ENCODE results near the gene INSC. TPM values are rescaled to one million over a fixed set of nuclear protein-coding genes. Genes with fewer than 3 reads are reported as not detected.

Gene INSC
- total RNA-seq, 1 experiment from 2014 or later = 0.17 TPM

DNA sequence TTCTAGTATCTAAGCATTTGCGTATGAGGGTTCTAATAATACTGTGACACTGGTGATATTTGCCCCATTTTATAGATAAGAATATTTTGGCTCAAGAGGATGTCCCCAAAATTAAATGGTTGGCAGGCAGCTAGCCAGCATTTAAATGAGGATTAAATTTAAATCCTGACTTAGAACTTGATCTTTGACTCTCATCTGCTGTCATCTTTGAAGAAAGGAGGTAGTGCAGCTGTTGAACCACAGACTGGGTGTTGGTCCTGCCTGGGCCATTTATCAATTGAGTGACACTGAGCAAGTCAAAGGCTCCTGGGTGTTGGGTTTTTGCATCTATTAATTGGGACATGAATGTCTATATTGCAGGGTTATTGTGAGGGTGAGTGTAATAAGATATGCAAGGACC is 112.3 kb downstream of the INSC start:
- Histone ChIP-seq H3K9ac (ENCODE audit: low read length) (no peak overlapping the region), H4K20me1 (ENCODE audit: insufficient read depth) (no peaks in the 10 kb centered on the region), H3K36me3 (ENCODE audit: control insufficient read depth in 1 of 2, insufficient read depth in 2 of 2, low read length in 2 of 2) (no peaks in the 10 kb centered on the region), H2AFZ (ENCODE audit: low read depth, low read length, poor library complexity, severe bottlenecking) (no peak overlapping the region), H3K27ac (ENCODE audit: low read depth, low read length) (no peak overlapping the region), H3K27me3 (ENCODE audit: insufficient read depth, low read length) (no peaks in the 10 kb centered on the region), H3K79me2 (ENCODE audit: insufficient read depth, low read length) (no peaks in the 10 kb centered on the region), H3K4me1 (ENCODE audit: control insufficient read depth in 1 of 2, insufficient read depth in 2 of 2, low read length in 2 of 2) (0 out of 4 replicates have a peak, but pooled peaks cover 0 to 2% of the 10 kb centered on the region in 2 experiments), H3K4me3 (replicated peaks in 1 of 2; ENCODE audit: low read depth in 1 of 2, low read length in 2 of 2) (no peak overlapping the region), H3K9me2 (ENCODE audit: insufficient read depth) (no peaks in the 10 kb centered on the region), H3K4me2 (ENCODE audit: low read length) (no peak overlapping the region), H3K9me3 (ENCODE audit: control insufficient read depth in 1 of 2, insufficient read depth in 1 of 2, low read depth in 1 of 2, low read length in 2 of 2) (no peaks in the 10 kb centered on the region)
- RAD21 ChIA-PET (ENCODE audit: low non-redundant PET in 1 of 2, low total read pairs in 2 of 2, uncharacterized antibody in 2 of 2, unreplicated experiment in 2 of 2) = no interaction called here
- POLR2A ChIA-PET = no interaction called here
- BruUV-seq (replicated peaks) = no TSS peak
- no peak for DNase-seq (ENCODE audit: low read depth, low spot score)
- no peak for ATAC-seq
- TF ChIP-seq EZH2 (IDR thresholded peaks at IDR 0.05) (no peak), YY1 (IDR thresholded peaks at IDR 0.05; ENCODE audit: extremely low read depth, insufficient replicate concordance, low read depth, low read length) (no peak), CEBPB (IDR thresholded peaks at IDR 0.05; ENCODE audit: low read depth) (no peak), ELF1 (IDR thresholded peaks at IDR 0.05; ENCODE audit: borderline replicate concordance, low read depth) (no peak), REST (IDR thresholded peaks at IDR 0.05; ENCODE audit: low read depth) (no peak)
- TF ChIP-seq, protein P1, sequence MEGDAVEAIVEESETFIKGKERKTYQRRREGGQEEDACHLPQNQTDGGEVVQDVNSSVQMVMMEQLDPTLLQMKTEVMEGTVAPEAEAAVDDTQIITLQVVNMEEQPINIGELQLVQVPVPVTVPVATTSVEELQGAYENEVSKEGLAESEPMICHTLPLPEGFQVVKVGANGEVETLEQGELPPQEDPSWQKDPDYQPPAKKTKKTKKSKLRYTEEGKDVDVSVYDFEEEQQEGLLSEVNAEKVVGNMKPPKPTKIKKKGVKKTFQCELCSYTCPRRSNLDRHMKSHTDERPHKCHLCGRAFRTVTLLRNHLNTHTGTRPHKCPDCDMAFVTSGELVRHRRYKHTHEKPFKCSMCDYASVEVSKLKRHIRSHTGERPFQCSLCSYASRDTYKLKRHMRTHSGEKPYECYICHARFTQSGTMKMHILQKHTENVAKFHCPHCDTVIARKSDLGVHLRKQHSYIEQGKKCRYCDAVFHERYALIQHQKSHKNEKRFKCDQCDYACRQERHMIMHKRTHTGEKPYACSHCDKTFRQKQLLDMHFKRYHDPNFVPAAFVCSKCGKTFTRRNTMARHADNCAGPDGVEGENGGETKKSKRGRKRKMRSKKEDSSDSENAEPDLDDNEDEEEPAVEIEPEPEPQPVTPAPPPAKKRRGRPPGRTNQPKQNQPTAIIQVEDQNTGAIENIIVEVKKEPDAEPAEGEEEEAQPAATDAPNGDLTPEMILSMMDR (IDR thresholded peaks at IDR 0.05 in 2 of 3, conservative IDR thresholded peaks at IDR 0.05 in 1 of 3; ENCODE audit: borderline replicate concordance in 1 of 3, insufficient read depth in 1 of 3, low read depth in 2 of 3, low read length in 2 of 3) = no peak
- TF ChIP-seq, protein P2, sequence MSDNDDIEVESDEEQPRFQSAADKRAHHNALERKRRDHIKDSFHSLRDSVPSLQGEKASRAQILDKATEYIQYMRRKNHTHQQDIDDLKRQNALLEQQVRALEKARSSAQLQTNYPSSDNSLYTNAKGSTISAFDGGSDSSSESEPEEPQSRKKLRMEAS (IDR thresholded peaks at IDR 0.05) = no peak
- intact Hi-C loops (cut with micrococcal nuclease) = no loop called here
- CTCF ChIA-PET = interaction anchor here (1.0 kb wide), 1 partner anchor 31 kb away, joined by 3 read pairs; no protein-coding TSS in a partner anchor

Measured in HCT116 (cell line).